Erythroblast (primary cell): Measurements from ENCODE around the gene SNRPD3.

Source experiments
- GATA1 ChIP-seq: IDR thresholded peaks from 2 replicates; pipeline ENCODE4 v1.6.1; 2011; ENCODE audit warnings: low read depth, mild to moderate bottlenecking, control low read depth, low read length, moderate library complexity
- POLR2A ChIP-seq: IDR thresholded peaks from 2 replicates; pipeline ENCODE4 v1.6.1; 2011; ENCODE audit warnings: mild to moderate bottlenecking, low read length

DNA sequence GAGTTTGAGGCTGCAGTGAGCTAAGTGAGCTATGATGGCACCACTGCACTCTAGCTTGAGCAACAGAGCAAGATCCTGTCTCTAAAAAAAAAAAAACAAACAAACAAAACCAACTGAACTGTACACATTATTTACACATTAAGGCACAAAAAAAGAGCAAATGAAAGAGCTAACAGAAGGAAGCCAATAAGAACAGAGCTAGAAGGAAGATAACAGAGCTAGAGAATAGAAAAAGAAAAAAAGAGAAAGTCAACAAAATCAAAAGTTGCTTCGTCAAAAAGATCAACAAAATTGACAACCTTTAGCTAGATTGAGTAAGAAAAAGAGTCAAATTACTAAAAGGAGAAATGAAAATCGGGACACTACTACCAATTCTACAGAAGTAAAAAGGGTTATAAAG is 25.9 kb upstream of the SNRPD3 start:
- TF ChIP-seq POLR2A, result no peak
- TF ChIP-seq GATA1, result no peak
